SK-N-MC (cell line): ENCODE results near the gene EIF4E.

Experiments
- EZH2 ChIP-seq: fragments of 200-600 bp; sonication (generic); IDR thresholded peaks from one replicate; pipeline ENCODE4 v1.6.1; 2017; ENCODE audit warnings: antibody characterized with exemption
- POLR2AphosphoS5 ChIP-seq: IDR thresholded peaks from 2 replicates; pipeline ENCODE4 v1.6.1; 2012; ENCODE audit warnings: mild to moderate bottlenecking, low read depth, low read length, borderline replicate concordance

GRCh38 chr4:98959411-98959810, 30.5 kb upstream of the EIF4E start:
- TF ChIP-seq POLR2AphosphoS5 (no peak), EZH2 (no peak)
